Measurements from ENCODE around the gene ALDH5A1.
"Not testable (repeated sequence)": the region's sequence is repeated elsewhere in the genome, so short reads cannot be mapped to it uniquely, and the experiment has no call there.

The ALDH5A1 gene

GRCh38 chr6:24489470-24489869, 5.3 kb upstream of the ALDH5A1 start, which contains the start of gene GPLD1:
Gene GPLD1 (minus strand): TSS chr6:24489578. CDS start chr6:24489511, 67 bp downstream.
- DNase-seq: no peak

- DNase-seq: no peak
Observed at GRCh38 chr6:24489881-24490280, 4.9 kb upstream of the ALDH5A1 start.

- no peak for DNase-seq
Observed at GRCh38 chr6:24490948-24491347, 3.8 kb upstream of the ALDH5A1 start.

- DNase-seq: no peak
Observed at GRCh38 chr6:24492475-24492874, 2.3 kb upstream of the ALDH5A1 start.

GRCh38 chr6:24493945-24494820, 586 bp upstream of the ALDH5A1 start:
- no peak for DNase-seq

GRCh38 chr6:24497254-24497970, 2.6 kb downstream of the ALDH5A1 start:
- peak; percentile 4 for DNase-seq

GRCh38 chr6:24500683-24501082, 5.9 kb downstream of the ALDH5A1 start:
- no peak for DNase-seq

- DNase-seq: no peak
Observed at GRCh38 chr6:24501374-24501773, 6.6 kb downstream of the ALDH5A1 start.

GRCh38 chr6:24501914-24502313, 7.1 kb downstream of the ALDH5A1 start:
- no peak for DNase-seq

GRCh38 chr6:24504287-24504648, 9.5 kb downstream of the ALDH5A1 start:
- no peak for DNase-seq

GRCh38 chr6:24504649-24505586, 10.1 kb downstream of the ALDH5A1 start:
- DNase-seq: no peak

GRCh38 chr6:24506814-24507520, 12.2 kb downstream of the ALDH5A1 start:
- no peak for DNase-seq

- DNase-seq: not testable (repeated sequence)
Observed at GRCh38 chr6:24511976-24512375, 17.2 kb downstream of the ALDH5A1 start.

GRCh38 chr6:24513602-24514001, 18.8 kb downstream of the ALDH5A1 start:
- DNase-seq: no peak

GRCh38 chr6:24517659-24518543, 23.1 kb downstream of the ALDH5A1 start:
- no peak for DNase-seq

GRCh38 chr6:24520929-24521546, 26.3 kb downstream of the ALDH5A1 start:
- DNase-seq: peak; percentile 27

- DNase-seq: no peak
Observed at GRCh38 chr6:24522228-24523176, 27.7 kb downstream of the ALDH5A1 start.

GRCh38 chr6:24524329-24524728, 29.6 kb downstream of the ALDH5A1 start:
- no peak for DNase-seq

GRCh38 chr6:24524805-24525204, 30.0 kb downstream of the ALDH5A1 start:
- DNase-seq: peak; percentile 11

GRCh38 chr6:24529985-24530384, 35.2 kb downstream of the ALDH5A1 start:
- DNase-seq: no peak
